K562 (cell line): ENCODE results near the gene PLAGL1.

Experiments used
- BMI1 ChIP-seq: fragments of 150-350 bp; IDR thresholded peaks from 2 replicates; pipeline ENCODE4 v1.6.1; 2014; ENCODE audit warnings: low read length
- CHD1 ChIP-seq: fragments of 200-600 bp; sonication (generic); IDR thresholded peaks from one replicate; pipeline ENCODE4 v1.6.1; 2012; ENCODE audit warnings: mild to moderate bottlenecking, moderate library complexity, low read length, inconsistent platforms
- ELK1 ChIP-seq: sonication (generic); formaldehyde crosslinking; IDR thresholded peaks from 2 replicates; pipeline ENCODE4 v1.8.1; 2022; ENCODE audit warnings: missing genetic modification reagents
- HSF4 ChIP-seq: fragments of 250-450 bp; sonication (Bioruptor Pico); IDR thresholded peaks from 2 replicates; pipeline ENCODE4 v2.1.2; 2022; ENCODE audit warnings: mild to moderate bottlenecking, moderate library complexity, borderline replicate concordance
- JUN ChIP-seq, 2 experiments: sonication (generic) in 1 of 2; formaldehyde crosslinking in 1 of 2; IDR thresholded peaks; 2 replicates each; pipeline versions ENCODE4 v1.6.1 to v1.8.0; 2012 to 2022; ENCODE audit warnings: borderline replicate concordance in 2 of 2, mild to moderate bottlenecking in 2 of 2, improper control_type of control experiment in 1 of 2, low read depth in 1 of 2, low read length in 1 of 2, missing genetic modification reagents in 1 of 2
- JUND ChIP-seq, 2 experiments: IDR thresholded peaks; 2 replicates in 1 of 2; 3 replicates in 1 of 2; pipeline ENCODE4 v1.6.1; 2011; ENCODE audit warnings: borderline replicate concordance in 2 of 2, low read depth in 2 of 2, low read length in 2 of 2, improper control_type of control experiment in 1 of 2, missing biosample characterization in 1 of 2, missing genetic modification characterization in 1 of 2, missing genetic modification reagents in 1 of 2
- KDM1A ChIP-seq, 2 experiments: fragments of 450-650 bp; IDR thresholded peaks; 2 replicates each; pipeline ENCODE4 v1.6.1; 2016; ENCODE audit warnings: mild to moderate bottlenecking in 2 of 2
- POLR2AphosphoS5 ChIP-seq: IDR thresholded peaks from 2 replicates; pipeline ENCODE4 v1.6.1; 2011; ENCODE audit warnings: mild to moderate bottlenecking, low read depth, low read length, moderate library complexity; ENCODE audit not compliant: control insufficient read depth, insufficient read depth
- SMAD2 ChIP-seq: fragments of 150-350 bp; IDR thresholded peaks from 2 replicates; pipeline ENCODE4 v1.6.1; 2014; ENCODE audit warnings: low read depth, mild to moderate bottlenecking, low read length
- ZFPM2 ChIP-seq: fragments of 250-450 bp; sonication (Bioruptor Pico); IDR thresholded peaks from 2 replicates; pipeline ENCODE4 v1.5.1; 2022; ENCODE audit warnings: mild to moderate bottlenecking
- ZNF253 ChIP-seq: fragments of 250-450 bp; sonication (Bioruptor Pico); conservative IDR thresholded peaks from 2 replicates; pipeline ENCODE4 v1.6.1; 2021; ENCODE audit warnings: mild to moderate bottlenecking
- ZNF316 ChIP-seq: fragments of 450-650 bp; IDR thresholded peaks from 2 replicates; pipeline ENCODE4 v1.6.1; 2016
- TF ChIP-seq, protein P1 (sequence below), 3 experiments: IDR thresholded peaks in 2 of 3; conservative IDR thresholded peaks in 1 of 3; 2 replicates each; pipeline ENCODE4 v1.5.1; 2011 to 2012; ENCODE audit warnings: low read length in 3 of 3, mild to moderate bottlenecking in 3 of 3, control low read depth in 2 of 3, improper control_type of control experiment in 1 of 3, inconsistent platforms in 1 of 3, low read depth in 1 of 3, mixed read lengths in 1 of 3, moderate library complexity in 1 of 3; ENCODE audit not compliant: insufficient read depth in 2 of 3
- TF ChIP-seq, protein P2 (sequence below): fragments of 250-450 bp; sonication (Bioruptor Pico); IDR thresholded peaks from 2 replicates; pipeline ENCODE4 v1.8.0; 2021; ENCODE audit warnings: mild to moderate bottlenecking, moderate library complexity

- TF ChIP-seq ELK1 (no peak), JUN (IDR thresholded peaks at IDR 0.05; ENCODE audit: borderline replicate concordance, low read depth, low read length) (no peak), JUN (CRISPR knock-in tag; IDR thresholded peaks at IDR 0.05; ENCODE audit: borderline replicate concordance) (no peak), JUND (IDR thresholded peaks at IDR 0.05; ENCODE audit: borderline replicate concordance, low read depth, low read length) (no peak), JUND (tag; IDR thresholded peaks at IDR 0.05; ENCODE audit: borderline replicate concordance, low read depth, low read length) (no peak), KDM1A (IDR thresholded peaks at IDR 0.05) (no peak), ZNF316 (no peak), SMAD2 (no peak), ZNF253 (CRISPR knock-in tag) (no peak), ZFPM2 (no peak), HSF4 (CRISPR knock-in tag) (no peak), CHD1 (no peak), POLR2AphosphoS5 (no peak), BMI1 (no peak)
- TF ChIP-seq, protein P1, sequence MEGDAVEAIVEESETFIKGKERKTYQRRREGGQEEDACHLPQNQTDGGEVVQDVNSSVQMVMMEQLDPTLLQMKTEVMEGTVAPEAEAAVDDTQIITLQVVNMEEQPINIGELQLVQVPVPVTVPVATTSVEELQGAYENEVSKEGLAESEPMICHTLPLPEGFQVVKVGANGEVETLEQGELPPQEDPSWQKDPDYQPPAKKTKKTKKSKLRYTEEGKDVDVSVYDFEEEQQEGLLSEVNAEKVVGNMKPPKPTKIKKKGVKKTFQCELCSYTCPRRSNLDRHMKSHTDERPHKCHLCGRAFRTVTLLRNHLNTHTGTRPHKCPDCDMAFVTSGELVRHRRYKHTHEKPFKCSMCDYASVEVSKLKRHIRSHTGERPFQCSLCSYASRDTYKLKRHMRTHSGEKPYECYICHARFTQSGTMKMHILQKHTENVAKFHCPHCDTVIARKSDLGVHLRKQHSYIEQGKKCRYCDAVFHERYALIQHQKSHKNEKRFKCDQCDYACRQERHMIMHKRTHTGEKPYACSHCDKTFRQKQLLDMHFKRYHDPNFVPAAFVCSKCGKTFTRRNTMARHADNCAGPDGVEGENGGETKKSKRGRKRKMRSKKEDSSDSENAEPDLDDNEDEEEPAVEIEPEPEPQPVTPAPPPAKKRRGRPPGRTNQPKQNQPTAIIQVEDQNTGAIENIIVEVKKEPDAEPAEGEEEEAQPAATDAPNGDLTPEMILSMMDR (IDR thresholded peaks at IDR 0.05 in 2 of 3, conservative IDR thresholded peaks at IDR 0.05 in 1 of 3; ENCODE audit: insufficient read depth in 2 of 3, low read depth in 1 of 3, low read length in 3 of 3), result no peak
- TF ChIP-seq, protein P2, sequence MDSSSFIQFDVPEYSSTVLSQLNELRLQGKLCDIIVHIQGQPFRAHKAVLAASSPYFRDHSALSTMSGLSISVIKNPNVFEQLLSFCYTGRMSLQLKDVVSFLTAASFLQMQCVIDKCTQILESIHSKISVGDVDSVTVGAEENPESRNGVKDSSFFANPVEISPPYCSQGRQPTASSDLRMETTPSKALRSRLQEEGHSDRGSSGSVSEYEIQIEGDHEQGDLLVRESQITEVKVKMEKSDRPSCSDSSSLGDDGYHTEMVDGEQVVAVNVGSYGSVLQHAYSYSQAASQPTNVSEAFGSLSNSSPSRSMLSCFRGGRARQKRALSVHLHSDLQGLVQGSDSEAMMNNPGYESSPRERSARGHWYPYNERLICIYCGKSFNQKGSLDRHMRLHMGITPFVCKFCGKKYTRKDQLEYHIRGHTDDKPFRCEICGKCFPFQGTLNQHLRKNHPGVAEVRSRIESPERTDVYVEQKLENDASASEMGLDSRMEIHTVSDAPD, result no peak
These were observed 58.1 kb downstream of the PLAGL1 start for GRCh38 chr6:143949962-143950361.
